ENCODE measurements around the gene SLC66A2. TPM values are rescaled to one million over a fixed set of nuclear protein-coding genes. Genes with fewer than 3 reads are reported as not detected.

SLC66A2 gene
- total and polyA plus RNA-seq, 10 of the 15 experiments (the other 5 are each of a cell fraction or from before 2014, with no cell fraction given), result 0.69 to 42.5 (median 14.8) TPM

GRCh38 chr18:79949697-79950487 is 1.6 kb downstream of the SLC66A2 start:
- ChIA-PET CTCF (interaction anchor here (0.9 to 1.5 kb wide), 2 partner anchors 13 to 207 kb away, joined by 3 to 5 read pairs; no protein-coding TSS in a partner anchor), POLR2A (interaction anchor here (1.7 kb wide), 1 partner anchor 12 kb away, joined by 4 read pairs; no protein-coding TSS in a partner anchor), RAD21 (ENCODE audit: unreplicated experiment) (interaction anchor here (1.1 to 1.8 kb wide), 5 partner anchors 10 to 84 kb away, joined by 3 to 5 read pairs (median 4); partner anchors contain the start of gene RBFA), SMC1A (ENCODE audit: uncharacterized antibody, unreplicated experiment) (interaction anchor here (0.7 to 1.2 kb wide), 3 partner anchors 85 to 554 kb away, joined by 3 read pairs; partner anchors contain the start of gene RBFA)
- in situ Hi-C loops (cut with MboI), result loop anchor here (10.0 kb wide), 1 partner anchor 555 kb away; the partner anchor contains the start of gene NFATC1
- Histone ChIP-seq H3K79me2 (ENCODE audit: control insufficient read depth, insufficient read depth, low read length) (peaks cover 39% of the 10 kb centered on the region), H3K4me1 (ENCODE audit: control insufficient read depth, insufficient read depth, low read length) (peaks cover 29% of the 10 kb centered on the region), H3K9ac (ENCODE audit: control insufficient read depth, insufficient read depth, low read length) (peak overlapping the region; percentile 76), H3K27me3 (replicated peaks in 1 of 2; ENCODE audit: control insufficient read depth in 2 of 2, insufficient read depth in 2 of 2, low read length in 1 of 2) (no peaks in the 10 kb centered on the region), H3K9me3 (replicated peaks; ENCODE audit: control insufficient read depth, insufficient read depth, low read length) (no peaks in the 10 kb centered on the region), H4K20me1 (ENCODE audit: control insufficient read depth, insufficient read depth) (no peaks in the 10 kb centered on the region), H3K4me3 (peak overlapping the region; percentile 84), H3K27ac (ENCODE audit: control insufficient read depth, insufficient read depth) (peak overlapping the region; percentile 75), H3K36me3 (ENCODE audit: control insufficient read depth in 2 of 2, insufficient read depth in 2 of 2, low read length in 1 of 2) (no peaks in the 10 kb centered on the region; a peak in 1 of 4 replicates), H2AFZ (ENCODE audit: control insufficient read depth, low read depth, low read length) (0 out of 2 replicates have a peak overlapping the region, but pooled peaks have one; percentile 44), H3K4me2 (ENCODE audit: control insufficient read depth, insufficient read depth) (peak overlapping the region; percentile 98)
- ATAC-seq, result peak; percentile 27
- intact Hi-C loops (cut with micrococcal nuclease; ENCODE audit: unreplicated experiment), result loop anchor here (5.0 kb wide), 1 partner anchor 37 kb away; the partner anchor contains the start of gene TXNL4A
- TSS peak; percentile 63 for BruUV-seq (replicated peaks)
- no peak for DNase-seq (ENCODE audit: low read depth, low spot score)
- WGBS (ENCODE audit: insufficient coverage, insufficient replicate concordance, low lambda C conversion rate, missing lambda C conversion rate), result 7% methylated on average over 12 of the region's 12 CpGs
- FAIRE-seq, result peak; percentile 84
- TF ChIP-seq MLLT1 (IDR thresholded peaks at IDR 0.05) (0 out of 2 replicates have a peak, but pooled peaks have one; percentile 34), SIX5 (IDR thresholded peaks at IDR 0.05; ENCODE audit: low read depth, low read length, severe bottlenecking) (no peak), TCF12 (IDR thresholded peaks at IDR 0.05; ENCODE audit: low read depth, low read length) (0 out of 2 replicates have a peak, but pooled peaks have one; percentile 23), RAD21 (IDR thresholded peaks at IDR 0.05; ENCODE audit: insufficient read depth, low read depth, low read length) (no peak), MTA2 (IDR thresholded peaks at IDR 0.05; ENCODE audit: low read depth) (0 out of 2 replicates have a peak, but pooled peaks have one; percentile 34), ZNF622 (IDR thresholded peaks at IDR 0.05) (no peak), ZNF217 (IDR thresholded peaks at IDR 0.05) (peak; percentile 68), PAX8 (IDR thresholded peaks at IDR 0.05) (no peak), CBX5 (IDR thresholded peaks at IDR 0.05; ENCODE audit: low read depth) (no peak), RELB (IDR thresholded peaks at IDR 0.05; ENCODE audit: low read depth) (no peak), NFIC (IDR thresholded peaks at IDR 0.05; ENCODE audit: low read depth, low read length) (no peak), NFXL1 (IDR thresholded peaks at IDR 0.05; ENCODE audit: borderline replicate concordance) (no peak), HDGF (IDR thresholded peaks at IDR 0.05) (peak; percentile 43; the same call in 1 of the 2 replicates), MXI1 (IDR thresholded peaks at IDR 0.05; ENCODE audit: low read depth, low read length) (no peak), IKZF2 (IDR thresholded peaks at IDR 0.05) (peak; percentile 22 to 46; a peak in 1 of 4 replicates), MEF2B (IDR thresholded peaks at IDR 0.05; ENCODE audit: partially characterized antibody, poor library complexity, severe bottlenecking) (peak; percentile 35), DPF2 (IDR thresholded peaks at IDR 0.05) (peak; percentile 28; the same call in 1 of the 2 replicates), BMI1 (IDR thresholded peaks at IDR 0.05; ENCODE audit: borderline replicate concordance) (no peak), IKZF1 (conservative IDR thresholded peaks at IDR 0.05) (peak; percentile 23; the same call in 1 of the 2 replicates), MTA3 (IDR thresholded peaks at IDR 0.05; ENCODE audit: borderline replicate concordance, low read length) (no peak)

Measured in GM12878 (cell line).